Upper lobe of left lung (tissue), 4 donors: ENCODE measurements around the gene USP24.

Experiments
- POLR2AphosphoS5 ChIP-seq, 2 donors: sonication (generic); formaldehyde crosslinking; IDR thresholded peaks; one replicate each; pipeline ENCODE4 v1.5.1; 2017; ENCODE audit warnings: antibody characterized with exemption in 2 of 2
- TF ChIP-seq, protein P1 (sequence below), 6 experiments: fragments of 450-650 bp in 4 of 6; fragments of 200-600 bp in 2 of 6; sonication (generic) in 2 of 6; IDR thresholded peaks; one replicate each; pipeline ENCODE4 v1.5.1; 2016 to 2019; ENCODE audit warnings: antibody characterized with exemption in 6 of 6

DNA sequence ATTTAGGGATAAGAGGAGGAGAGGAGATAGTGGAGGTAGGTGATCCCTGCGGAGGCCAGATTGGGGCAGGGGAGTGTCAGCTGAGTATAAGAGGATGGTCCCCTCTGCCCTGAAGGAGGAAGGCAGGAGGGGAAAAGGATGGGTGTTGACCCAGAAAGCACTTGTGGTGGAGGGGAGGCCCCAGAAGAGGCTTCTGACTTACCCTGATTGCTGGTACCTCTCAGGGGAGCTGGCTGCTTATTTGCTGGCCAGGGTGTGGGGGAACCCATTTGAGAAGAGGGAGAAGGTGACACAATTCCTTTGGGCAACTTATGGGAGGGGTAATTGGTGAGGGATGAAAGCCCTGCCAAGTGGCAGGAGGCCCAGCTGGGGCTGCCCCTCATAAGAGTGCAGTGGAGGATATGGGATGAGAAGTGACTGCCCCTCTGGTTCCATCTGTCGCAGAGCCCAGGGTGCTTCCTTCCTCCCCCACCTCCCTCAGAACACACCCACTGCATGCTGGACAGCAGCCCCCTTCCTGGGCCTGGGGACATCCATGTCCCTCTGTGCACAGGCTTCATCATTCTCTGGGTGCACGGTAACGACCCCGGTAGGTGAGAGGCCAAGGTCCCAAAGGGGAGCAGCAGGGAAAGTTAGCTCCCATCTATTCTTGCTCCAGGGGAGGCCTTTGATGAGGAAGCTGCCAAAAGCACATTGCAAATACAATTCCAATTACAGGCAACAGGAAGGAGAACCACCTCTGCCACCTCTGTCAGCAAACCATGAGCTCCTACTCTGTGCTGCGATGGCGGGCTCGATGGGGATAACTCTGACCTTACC lies 177.2 kb downstream of the USP24 start:
- TF ChIP-seq, protein P1, sequence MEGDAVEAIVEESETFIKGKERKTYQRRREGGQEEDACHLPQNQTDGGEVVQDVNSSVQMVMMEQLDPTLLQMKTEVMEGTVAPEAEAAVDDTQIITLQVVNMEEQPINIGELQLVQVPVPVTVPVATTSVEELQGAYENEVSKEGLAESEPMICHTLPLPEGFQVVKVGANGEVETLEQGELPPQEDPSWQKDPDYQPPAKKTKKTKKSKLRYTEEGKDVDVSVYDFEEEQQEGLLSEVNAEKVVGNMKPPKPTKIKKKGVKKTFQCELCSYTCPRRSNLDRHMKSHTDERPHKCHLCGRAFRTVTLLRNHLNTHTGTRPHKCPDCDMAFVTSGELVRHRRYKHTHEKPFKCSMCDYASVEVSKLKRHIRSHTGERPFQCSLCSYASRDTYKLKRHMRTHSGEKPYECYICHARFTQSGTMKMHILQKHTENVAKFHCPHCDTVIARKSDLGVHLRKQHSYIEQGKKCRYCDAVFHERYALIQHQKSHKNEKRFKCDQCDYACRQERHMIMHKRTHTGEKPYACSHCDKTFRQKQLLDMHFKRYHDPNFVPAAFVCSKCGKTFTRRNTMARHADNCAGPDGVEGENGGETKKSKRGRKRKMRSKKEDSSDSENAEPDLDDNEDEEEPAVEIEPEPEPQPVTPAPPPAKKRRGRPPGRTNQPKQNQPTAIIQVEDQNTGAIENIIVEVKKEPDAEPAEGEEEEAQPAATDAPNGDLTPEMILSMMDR (IDR thresholded peaks at IDR 0.05): no peak
- no peak for TF ChIP-seq POLR2AphosphoS5 (IDR thresholded peaks at IDR 0.05)
